H1 (cell line): ENCODE measurements around the gene IL9. TPM values are rescaled to one million over a fixed set of nuclear protein-coding genes. Genes with fewer than 3 reads are reported as not detected.

Experiments used
- CEBPB ChIP-seq: IDR thresholded peaks from 2 replicates; pipeline ENCODE4 v1.6.1; 2012; ENCODE audit warnings: low read depth, low read length
- polyA plus RNA-seq, 7 experiments: library from polyadenylated mRNA; depleted of rRNA in 3 of 7; stranded (reverse) in 5 of 7; unstranded in 2 of 7; fragments of >200 nt in 5 of 7; fragments of 200-250 nt in 2 of 7; gene quantifications; 1 replicate in 5 of 7; 2 replicates in 1 of 7; 4 replicates in 1 of 7; pipeline versions ENCODE4 v1.2.1 to v1.2.3, GENCODE V29; 2011 to 2013; ENCODE audit warnings: missing spikeins in 2 of 7, mixed read lengths in 2 of 7
- total RNA-seq: library from RNA; stranded (reverse); fragmentation: NEBNext Ultra II Directional; extraction: Animal tissue kit (Norgen Biotek cat#: 25700); gene quantifications from 2 replicates; pipeline ENCODE4 v1.2.1, GENCODE V29; 2021

The IL9 gene
- total and polyA plus RNA-seq, 2 of the 8 experiments (the other 6 are each of a cell fraction or from before 2014, with no cell fraction given) = not detected

DNA sequence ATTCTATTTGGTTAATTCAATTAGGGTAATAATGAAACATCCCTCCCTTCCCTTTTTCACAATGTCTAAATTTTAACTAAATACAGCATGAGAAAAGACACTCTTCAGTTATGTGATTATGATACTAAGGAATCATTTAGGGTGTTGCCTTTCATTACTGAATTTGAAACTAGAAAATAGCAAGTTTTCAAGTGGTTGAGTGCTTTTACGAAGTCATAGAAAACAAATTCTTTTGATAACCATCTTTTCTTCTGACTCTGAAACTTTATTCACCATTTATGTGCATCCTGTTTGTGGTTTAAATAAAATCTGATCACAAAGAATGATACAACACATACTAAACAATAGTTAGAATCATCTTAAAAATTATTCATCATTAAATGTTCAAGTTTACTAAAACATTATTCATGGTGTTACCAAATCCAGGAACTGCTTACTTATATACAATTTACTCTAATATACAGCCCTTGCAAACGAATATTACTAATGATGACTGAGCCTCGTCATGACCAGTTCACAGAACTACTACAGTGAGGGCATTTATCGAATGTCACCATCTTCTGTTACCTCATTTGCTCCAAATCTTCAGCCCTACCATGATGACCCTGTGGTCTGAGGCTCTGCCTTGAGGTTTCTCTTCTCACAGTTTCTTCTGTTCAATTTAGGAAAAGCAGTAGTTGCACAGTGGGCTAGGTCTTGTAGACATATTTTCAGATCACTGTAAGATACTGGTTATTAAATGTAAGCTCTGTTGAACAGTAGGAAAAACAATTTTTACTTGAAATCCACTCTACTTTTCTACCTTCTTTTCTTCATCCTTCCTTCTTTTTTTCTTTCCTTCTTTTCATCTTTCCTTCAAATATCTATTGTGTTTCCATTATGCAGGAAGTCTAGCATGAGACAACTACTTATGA, 18.3 kb upstream of the IL9 start (continued):
- no peak for TF ChIP-seq CEBPB
